Breast epithelium (tissue), 4 donors: ENCODE results near the gene HIVEP3. TPM values are rescaled to one million over a fixed set of nuclear protein-coding genes. Genes with fewer than 3 reads are reported as not detected.

Experiments
- DNase-seq, 2 donors: peaks; one replicate each; pipeline ENCODE4 v3.0.0-alpha.2; 2019; ENCODE audit warnings: low spot score in 2 of 2
- H3K27ac ChIP-seq, 2 donors: fragments of 200-600 bp; sonication (generic) in 1 of 2; one replicate each; pipeline ENCODE4 v1.5.1; 2016 to 2019; ENCODE audit warnings: mild to moderate bottlenecking in 1 of 2
- H3K27me3 ChIP-seq, 2 donors: fragments of 200-600 bp; sonication (generic) in 1 of 2; one replicate each; pipeline versions ENCODE4 v1.5.1 to v1.6.0; 2017 to 2019; ENCODE audit warnings: control low read depth in 1 of 2, mild to moderate bottlenecking in 1 of 2
- H3K36me3 ChIP-seq: fragments of 200-600 bp; one replicate; pipeline ENCODE4 v1.5.1; 2019
- H3K4me1 ChIP-seq, 2 donors: fragments of 200-600 bp; sonication (generic); one replicate each; pipeline ENCODE4 v1.5.1; 2016 to 2019; ENCODE audit warnings: control low read depth in 1 of 2
- H3K4me3 ChIP-seq, 3 donors: fragments of 200-600 bp; sonication (generic); 1 replicate in 2 of 3; 2 replicates in 1 of 3; pipeline ENCODE4 v1.5.1; 2016 to 2019; ENCODE audit warnings: mild to moderate bottlenecking in 3 of 3, moderate library complexity in 2 of 3
- H3K9me3 ChIP-seq, 2 donors: fragments of 200-600 bp; sonication (generic) in 1 of 2; one replicate each; pipeline ENCODE4 v1.5.1; 2016 to 2019; ENCODE audit warnings: control low read depth in 1 of 2
- CTCF ChIP-seq, 3 donors: fragments of 450-650 bp; IDR thresholded peaks; one replicate each; pipeline ENCODE4 v1.5.1; 2016 to 2017; ENCODE audit warnings: antibody characterized with exemption in 3 of 3, mild to moderate bottlenecking in 3 of 3, moderate library complexity in 3 of 3
- POLR2A ChIP-seq: fragments of 450-650 bp; IDR thresholded peaks from one replicate; pipeline ENCODE4 v1.6.1; 2016; ENCODE audit warnings: antibody characterized with exemption, mild to moderate bottlenecking, moderate library complexity
- POLR2AphosphoS5 ChIP-seq, 3 donors: sonication (generic); formaldehyde crosslinking; IDR thresholded peaks; one replicate each; pipeline ENCODE4 v1.6.1; 2017; ENCODE audit warnings: antibody characterized with exemption in 3 of 3
- intact Hi-C: fragments of 100-400 bp; cut with DNase I; formaldehyde crosslinking; loops from one replicate; pipeline ENCODE4 v1.15.1; 2023; ENCODE audit warnings: low total_unique reads
- total RNA-seq, 3 donors: library from RNA; depleted of rRNA; stranded (reverse); fragments of >200 nt; gene quantifications; one replicate each; pipeline ENCODE4 v1.1.0, GENCODE V29; 2016

The HIVEP3 gene
- total RNA-seq, 3 donors from 2014 or later = 3.5 to 13.5 (median 9.2) TPM

- no peaks in the 10 kb centered on the region for H3K4me1 ChIP-seq
- TF ChIP-seq CTCF (IDR thresholded peaks at IDR 0.05) (no peak), POLR2AphosphoS5 (IDR thresholded peaks at IDR 0.05) (no peak), POLR2A (no peak)
- DNase-seq = no peak
- no peaks in the 10 kb centered on the region for H3K36me3 ChIP-seq
- H3K27me3 ChIP-seq = no peaks in the 10 kb centered on the region
- intact Hi-C loops = no loop called here
- H3K4me3 ChIP-seq = no peak overlapping the region
- no peaks in the 10 kb centered on the region for H3K9me3 ChIP-seq
- H3K27ac ChIP-seq = no peak overlapping the region
Measured at GRCh38 chr1:41830726-41831125, 88.0 kb downstream of the HIVEP3 start.

- no peak overlapping the region for H3K27ac ChIP-seq
- no peaks in the 10 kb centered on the region for H3K9me3 ChIP-seq
- H3K4me3 ChIP-seq = no peak overlapping the region
- intact Hi-C loops = no loop called here
- no peak for DNase-seq
- no peak for TF ChIP-seq POLR2AphosphoS5 (IDR thresholded peaks at IDR 0.05)
- no peak for TF ChIP-seq CTCF (IDR thresholded peaks at IDR 0.05)
- no peak for TF ChIP-seq POLR2A
- peaks cover 0 to 6% of the 10 kb centered on the region in 2 donors for H3K4me1 ChIP-seq
- no peaks in the 10 kb centered on the region for H3K36me3 ChIP-seq
- no peaks in the 10 kb centered on the region for H3K27me3 ChIP-seq
Measured at GRCh38 chr1:41827991-41828570, 90.6 kb downstream of the HIVEP3 start.

- no peak for DNase-seq
- no peak overlapping the region for H3K4me3 ChIP-seq
- H3K36me3 ChIP-seq = no peaks in the 10 kb centered on the region
- peaks cover 0 to 8% of the 10 kb centered on the region in 2 donors for H3K4me1 ChIP-seq
- H3K27ac ChIP-seq = no peak overlapping the region
- no peaks in the 10 kb centered on the region for H3K9me3 ChIP-seq
- intact Hi-C loops = no loop called here
- TF ChIP-seq POLR2AphosphoS5 (IDR thresholded peaks at IDR 0.05) (no peak), POLR2A (no peak), CTCF (IDR thresholded peaks at IDR 0.05) (no peak)
- no peaks in the 10 kb centered on the region for H3K27me3 ChIP-seq
Measured at GRCh38 chr1:41823471-41823870, 95.3 kb downstream of the HIVEP3 start.

GRCh38 chr1:41822866-41823265 lies 95.9 kb downstream of the HIVEP3 start:
- no peak for TF ChIP-seq CTCF (IDR thresholded peaks at IDR 0.05)
- TF ChIP-seq POLR2AphosphoS5 (IDR thresholded peaks at IDR 0.05) = no peak
- TF ChIP-seq POLR2A = no peak

GRCh38 chr1:41819843-41820242 lies 98.9 kb downstream of the HIVEP3 start:
- Histone ChIP-seq H3K27me3 (no peaks in the 10 kb centered on the region), H3K27ac (no peak overlapping the region), H3K9me3 (no peaks in the 10 kb centered on the region), H3K4me1 (peaks cover 0 to 8% of the 10 kb centered on the region in 2 donors), H3K36me3 (no peaks in the 10 kb centered on the region), H3K4me3 (no peak overlapping the region)
- DNase-seq = no peak
- TF ChIP-seq CTCF (IDR thresholded peaks at IDR 0.05) (no peak), POLR2AphosphoS5 (IDR thresholded peaks at IDR 0.05) (no peak), POLR2A (no peak)
- intact Hi-C loops = no loop called here

More at GRCh38 chr1:41822866-41823265, 95.9 kb downstream of the HIVEP3 start:
- no peaks in the 10 kb centered on the region for H3K36me3 ChIP-seq
- peaks cover 0 to 8% of the 10 kb centered on the region in 2 donors for H3K4me1 ChIP-seq
- H3K4me3 ChIP-seq = no peak overlapping the region
- no peaks in the 10 kb centered on the region for H3K9me3 ChIP-seq
- no peak for DNase-seq
- no peak overlapping the region for H3K27ac ChIP-seq
- H3K27me3 ChIP-seq = no peaks in the 10 kb centered on the region
- intact Hi-C loops = no loop called here
